Activated CD8-positive, alpha-beta T cell treated with anti-CD3 and anti-CD28 coated beads for 36 hours (primary cell): Measurements from ENCODE around the gene MRPS10. TPM values are rescaled to one million over a fixed set of nuclear protein-coding genes. Genes with fewer than 3 reads are reported as not detected.

ENCODE experiments used
- ATAC-seq: fragments of 200-7000 bp; cut with Tn5 transposase; one replicate; pipeline ENCODE4 v1.10.0; 2021; ENCODE audit warnings: mild to moderate bottlenecking, moderate library complexity
- CTCF ChIA-PET: fragments of 350-600 bp; sonication (Branson Sonifier 250); formaldehyde crosslinking; loops from one replicate; lab custom pipeline; 2021; ENCODE audit warnings: antibody characterized with exemption; lab: Charles Lee
- POLR2A ChIA-PET: fragments of 350-600 bp; sonication (Branson Sonifier 250); formaldehyde crosslinking; loops from one replicate; lab custom pipeline; 2021; ENCODE audit warnings: antibody characterized with exemption; lab: Charles Lee
- DNase-seq: peaks from one replicate; pipeline ENCODE4 v3.0.0-alpha.2; 2020
- H3K27ac Mint-ChIP-seq: one replicate; pipeline ENCODE4 v1.8.0; 2021; ENCODE audit warnings: mild to moderate bottlenecking, mixed read lengths
- H3K27me3 Mint-ChIP-seq: one replicate; pipeline ENCODE4 v1.8.0; 2021; ENCODE audit warnings: mixed read lengths
- H3K36me3 Mint-ChIP-seq: one replicate; pipeline ENCODE4 v1.8.0; 2021; ENCODE audit warnings: low read depth, mixed read lengths
- H3K4me1 Mint-ChIP-seq: one replicate; pipeline ENCODE4 v1.8.0; 2021; ENCODE audit warnings: low read depth, mixed read lengths
- H3K4me3 Mint-ChIP-seq: one replicate; pipeline ENCODE4 v1.8.0; 2021; ENCODE audit warnings: mild to moderate bottlenecking, moderate library complexity, mixed read lengths
- H3K9me3 Mint-ChIP-seq: one replicate; pipeline ENCODE4 v1.8.0; 2021; ENCODE audit warnings: mixed read lengths
- CTCF ChIP-seq: fragments of 200-600 bp; IDR thresholded peaks from one replicate; pipeline ENCODE4 v1.8.0; 2022; ENCODE audit warnings: antibody characterized with exemption, mild to moderate bottlenecking
- intact Hi-C: fragments of 100-400 bp; cut with micrococcal nuclease; formaldehyde crosslinking; loops from one replicate; pipeline ENCODE4 v1.10.0; 2022
- total RNA-seq, 2 experiments: library from RNA; stranded (reverse); gene quantifications; one replicate each; pipeline ENCODE4 v1.2.3, GENCODE V29; 2021

MRPS10 gene
- total RNA-seq, 2 experiments from 2014 or later = 36.7 to 38.9 TPM

GRCh38 chr6:42201382-42201781 is 16.3 kb downstream of the MRPS10 start:
- H3K36me3 Mint-ChIP-seq = peaks cover 22% of the 10 kb centered on the region
- H3K4me3 Mint-ChIP-seq = no peak overlapping the region
- intact Hi-C loops = no loop called here
- H3K27me3 Mint-ChIP-seq = no peaks in the 10 kb centered on the region
- no peaks in the 10 kb centered on the region for H3K9me3 Mint-ChIP-seq
- no peak for TF ChIP-seq CTCF
- ATAC-seq (no peak), DNase-seq (no peak)
- CTCF ChIA-PET = no interaction called here
- POLR2A ChIA-PET = interaction anchor here (0.8 kb wide), 1 partner anchor 8 kb away, joined by 3 read pairs; no protein-coding TSS in a partner anchor
- peaks cover 5% of the 10 kb centered on the region for H3K4me1 Mint-ChIP-seq
- no peak overlapping the region for H3K27ac Mint-ChIP-seq

GRCh38 chr6:42200035-42200434 is 17.6 kb downstream of the MRPS10 start:
- ATAC-seq = no peak

GRCh38 chr6:42199106-42199981 is 18.3 kb downstream of the MRPS10 start:
- ATAC-seq (no peak), DNase-seq (no peak)
- no peak overlapping the region for H3K27ac Mint-ChIP-seq
- POLR2A ChIA-PET = no interaction called here
- intact Hi-C loops = no loop called here
- CTCF ChIA-PET = interaction anchor here (1.1 to 1.6 kb wide), 2 partner anchors 12 to 15 kb away, joined by 3 to 7 read pairs; no protein-coding TSS in a partner anchor
- no peaks in the 10 kb centered on the region for H3K9me3 Mint-ChIP-seq
- H3K4me1 Mint-ChIP-seq = peaks cover 5% of the 10 kb centered on the region
- no peak overlapping the region for H3K4me3 Mint-ChIP-seq
- TF ChIP-seq CTCF = no peak
- H3K36me3 Mint-ChIP-seq = peaks cover 13% of the 10 kb centered on the region
- no peaks in the 10 kb centered on the region for H3K27me3 Mint-ChIP-seq

More at GRCh38 chr6:42200035-42200434, 17.6 kb downstream of the MRPS10 start:
- peaks cover 5% of the 10 kb centered on the region for H3K4me1 Mint-ChIP-seq
- H3K27me3 Mint-ChIP-seq = no peaks in the 10 kb centered on the region
- POLR2A ChIA-PET = no interaction called here
- TF ChIP-seq CTCF = no peak
- DNase-seq = no peak
- intact Hi-C loops = no loop called here
- no peaks in the 10 kb centered on the region for H3K9me3 Mint-ChIP-seq
- no peak overlapping the region for H3K4me3 Mint-ChIP-seq
- H3K27ac Mint-ChIP-seq = no peak overlapping the region
- CTCF ChIA-PET = interaction anchor here (1.6 kb wide), 1 partner anchor 14 kb away, joined by 7 read pairs; no protein-coding TSS in a partner anchor
- peaks cover 18% of the 10 kb centered on the region for H3K36me3 Mint-ChIP-seq

- POLR2A ChIA-PET = no interaction called here
- H3K36me3 Mint-ChIP-seq = peaks cover 13% of the 10 kb centered on the region
- no peak overlapping the region for H3K27ac Mint-ChIP-seq
- no peak overlapping the region for H3K4me3 Mint-ChIP-seq
- CTCF ChIA-PET = no interaction called here
- H3K27me3 Mint-ChIP-seq = no peaks in the 10 kb centered on the region
- no peak for TF ChIP-seq CTCF
- intact Hi-C loops = no loop called here
- H3K9me3 Mint-ChIP-seq = no peaks in the 10 kb centered on the region
- H3K4me1 Mint-ChIP-seq = peaks cover 5% of the 10 kb centered on the region
- ATAC-seq (peak; percentile 61), DNase-seq (peak; percentile 20)
Observed at GRCh38 chr6:42197555-42198362, 19.9 kb downstream of the MRPS10 start.
